Neuronal stem cell (in vitro differentiated cells): ENCODE data around the gene SMPD4.
"Not testable (repeated sequence)": the region's sequence is repeated elsewhere in the genome, so short reads cannot be mapped to it uniquely, and the experiment has no call there.

Experiments used
- DNase-seq: peaks from one replicate; pipeline ENCODE4 v3.0.0-alpha.2; 2013; ENCODE audit warnings: low spot score
- H2AFZ ChIP-seq: one replicate; pipeline ENCODE4 v1.6.1; 2013; ENCODE audit warnings: mild to moderate bottlenecking, low read length, inconsistent platforms
- H2AK5ac ChIP-seq: 2 replicates; pipeline ENCODE4 v1.6.1; 2013; ENCODE audit warnings: low read depth, mild to moderate bottlenecking, inconsistent platforms, low read length, moderate library complexity, mixed read lengths
- H2BK120ac ChIP-seq: 2 replicates; pipeline ENCODE4 v1.6.1; 2013; ENCODE audit warnings: low read depth, mild to moderate bottlenecking, inconsistent platforms, low read length, moderate library complexity, mixed read lengths
- H2BK12ac ChIP-seq: one replicate; pipeline ENCODE4 v1.6.1; 2013; ENCODE audit warnings: low read length, inconsistent platforms
- H2BK15ac ChIP-seq: 2 replicates; pipeline ENCODE4 v1.6.1; 2013; ENCODE audit warnings: mild to moderate bottlenecking, low read length, inconsistent platforms, mixed read lengths
- H2BK5ac ChIP-seq: one replicate; pipeline ENCODE4 v1.6.1; 2013; ENCODE audit warnings: inconsistent platforms, mild to moderate bottlenecking, low read length, moderate library complexity
- H3K14ac ChIP-seq: one replicate; pipeline ENCODE4 v1.6.1; 2013; ENCODE audit warnings: low read length, inconsistent platforms
- H3K18ac ChIP-seq: 2 replicates; pipeline ENCODE4 v1.6.1; 2013; ENCODE audit warnings: low read length, inconsistent platforms
- H3K23ac ChIP-seq: 2 replicates; pipeline ENCODE4 v1.6.1; 2013; ENCODE audit warnings: low read depth, mild to moderate bottlenecking, mixed read lengths, low read length, inconsistent platforms; ENCODE audit not compliant: poor library complexity
- H3K27ac ChIP-seq: replicated peaks from 3 replicates; pipeline ENCODE4 v1.5.1; 2013; ENCODE audit warnings: low read length, inconsistent platforms
- H3K27me3 ChIP-seq, 3 experiments: 2 replicates each; pipeline ENCODE4 v1.6.1; 2013; ENCODE audit warnings: low read length in 3 of 3, mild to moderate bottlenecking in 2 of 3, inconsistent platforms in 1 of 3, low read depth in 1 of 3, mixed read lengths in 1 of 3, moderate library complexity in 1 of 3; ENCODE audit not compliant: control insufficient read depth in 3 of 3, insufficient read depth in 3 of 3
- H3K36me3 ChIP-seq, 2 donors: replicated peaks in 1 of 2; 2 replicates each; pipeline ENCODE4 v1.6.1; 2013; ENCODE audit warnings: low read length in 2 of 2; ENCODE audit not compliant: control insufficient read depth in 2 of 2, insufficient read depth in 2 of 2
- H3K4ac ChIP-seq: 2 replicates; pipeline ENCODE4 v1.6.1; 2013; ENCODE audit warnings: inconsistent platforms, mild to moderate bottlenecking, low read length, moderate library complexity
- H3K4me1 ChIP-seq, 2 donors: 1 replicate in 1 of 2; 2 replicates in 1 of 2; pipeline ENCODE4 v1.6.1; 2013; ENCODE audit warnings: low read length in 2 of 2, low read depth in 1 of 2; ENCODE audit not compliant: control insufficient read depth in 2 of 2, insufficient read depth in 1 of 2
- H3K4me2 ChIP-seq: one replicate; pipeline ENCODE4 v1.6.1; 2013; ENCODE audit warnings: mild to moderate bottlenecking, low read length, inconsistent platforms; ENCODE audit not compliant: insufficient read depth, poor library complexity, severe bottlenecking
- H3K4me3 ChIP-seq, 2 donors: 2 replicates each; pipeline ENCODE4 v1.5.1; 2013; ENCODE audit warnings: low read length in 2 of 2, mild to moderate bottlenecking in 2 of 2, inconsistent platforms in 1 of 2, moderate library complexity in 1 of 2
- H3K79me1 ChIP-seq: one replicate; pipeline ENCODE4 v1.6.1; 2013; ENCODE audit warnings: low read depth, mild to moderate bottlenecking, inconsistent platforms, low read length, moderate library complexity
- H3K9ac ChIP-seq: one replicate; pipeline ENCODE4 v1.6.1; 2013; ENCODE audit warnings: mild to moderate bottlenecking, low read depth, low read length, inconsistent platforms; ENCODE audit not compliant: poor library complexity
- H3K9me3 ChIP-seq, 2 donors: replicated peaks in 1 of 2; 2 replicates each; pipeline versions ENCODE3 to v1.6.1; 2013; ENCODE audit warnings: low read length in 2 of 2, mild to moderate bottlenecking in 2 of 2, inconsistent platforms in 1 of 2, low read depth in 1 of 2, mixed read lengths in 1 of 2, moderate library complexity in 1 of 2; ENCODE audit not compliant: control insufficient read depth in 2 of 2, insufficient read depth in 1 of 2
- H4K8ac ChIP-seq: one replicate; pipeline ENCODE4 v1.6.1; 2013; ENCODE audit warnings: low read depth, mild to moderate bottlenecking, inconsistent platforms, low read length, moderate library complexity
- H4K91ac ChIP-seq: one replicate; pipeline ENCODE4 v1.6.1; 2013; ENCODE audit warnings: low read length, low read depth, mild to moderate bottlenecking, inconsistent platforms; ENCODE audit not compliant: poor library complexity
- WGBS, 2 donors: extraction: QIAGEN DNeasy Blood & Tissue Kit; methylation state at CpG; one replicate each; pipeline ENCODE4 v1.1.7; 2013; ENCODE audit warnings: missing lambda C conversion rate in 2 of 2, mixed read lengths in 1 of 2; ENCODE audit not compliant: insufficient read length in 2 of 2, insufficient replicate concordance in 1 of 2; ENCODE audit errors: extremely low coverage in 2 of 2; 5-methylcytosine and 5-hydroxymethylcytosine counted together

SMPD4 gene

DNA sequence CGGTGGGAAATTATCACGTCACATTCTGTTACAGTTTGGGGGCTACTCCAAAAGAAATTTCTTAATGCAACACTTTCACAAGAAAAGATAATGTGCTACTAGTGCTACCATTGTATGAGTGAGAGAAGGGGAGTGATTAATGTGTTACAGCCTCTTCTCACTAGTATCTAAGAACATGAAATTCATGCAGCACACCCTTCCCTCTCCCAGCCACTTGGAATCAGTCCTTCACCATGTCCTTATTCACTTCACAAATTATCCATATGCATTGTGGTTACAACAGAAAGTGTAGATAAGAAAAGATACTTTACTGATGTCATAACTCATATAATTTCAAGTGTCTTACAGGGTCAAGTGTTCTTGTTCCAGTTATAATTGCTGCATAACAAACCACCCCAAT is 37.7 kb upstream of the SMPD4 start:
- not testable (repeated sequence) for H3K23ac ChIP-seq, H3K27ac ChIP-seq, H3K9ac ChIP-seq, H2BK120ac ChIP-seq, H3K4ac ChIP-seq, H2BK5ac ChIP-seq, H2AK5ac ChIP-seq, H3K18ac ChIP-seq, H3K14ac ChIP-seq, H3K79me1 ChIP-seq, H2BK15ac ChIP-seq, H2AFZ ChIP-seq, H3K27me3 ChIP-seq, H3K4me3 ChIP-seq, H4K8ac ChIP-seq, H3K4me1 ChIP-seq, H3K4me2 ChIP-seq, H2BK12ac ChIP-seq, DNase-seq, H3K9me3 ChIP-seq, H4K91ac ChIP-seq, H3K36me3 ChIP-seq
- WGBS, 2 donors, result no CpG with 5 or more reads among the region's 2 CpGs

DNA sequence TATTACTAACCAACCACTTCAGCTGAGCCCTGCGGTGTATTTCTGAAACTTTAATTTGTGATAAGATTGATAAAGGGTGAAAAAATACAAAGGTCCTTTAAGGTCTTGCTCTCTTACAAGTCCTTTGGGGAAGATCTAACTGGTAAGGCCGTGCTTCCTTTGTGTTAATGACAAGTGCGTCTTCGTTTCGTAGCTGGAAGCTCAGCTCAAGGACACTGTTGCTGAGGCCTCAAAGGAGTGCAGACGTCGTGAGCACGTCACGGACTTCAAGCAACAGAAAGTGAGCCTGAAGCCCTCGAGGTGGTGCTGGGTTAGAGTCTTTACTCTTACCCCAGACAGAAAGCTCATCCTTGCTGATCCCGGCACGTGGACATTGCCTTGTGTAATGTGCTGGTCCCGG is 25.6 kb upstream of the SMPD4 start:
- not testable (repeated sequence) for H3K4ac ChIP-seq, H2AK5ac ChIP-seq, H3K79me1 ChIP-seq, H4K91ac ChIP-seq, H3K14ac ChIP-seq, H3K4me1 ChIP-seq, H2BK5ac ChIP-seq, H2BK12ac ChIP-seq, H3K4me2 ChIP-seq, H3K9ac ChIP-seq, H3K27me3 ChIP-seq, H2BK120ac ChIP-seq, H3K23ac ChIP-seq, H2AFZ ChIP-seq, H3K4me3 ChIP-seq, H3K18ac ChIP-seq, DNase-seq, H4K8ac ChIP-seq, H3K36me3 ChIP-seq, H2BK15ac ChIP-seq, H3K9me3 ChIP-seq, H3K27ac ChIP-seq
- no CpG with 5 or more reads among the region's 13 CpGs for WGBS, 2 donors

GRCh38 chr2:130203150-130203549 is 21.7 kb upstream of the SMPD4 start:
- H3K4me2 ChIP-seq, H3K79me1 ChIP-seq, H4K8ac ChIP-seq, H2BK15ac ChIP-seq, H3K23ac ChIP-seq, H3K4ac ChIP-seq, H3K27ac ChIP-seq, H2BK12ac ChIP-seq, H3K9me3 ChIP-seq, H3K9ac ChIP-seq, H2BK5ac ChIP-seq, H2AFZ ChIP-seq, H4K91ac ChIP-seq, H2BK120ac ChIP-seq, H3K27me3 ChIP-seq, H2AK5ac ChIP-seq, H3K4me3 ChIP-seq, H3K18ac ChIP-seq, H3K36me3 ChIP-seq, H3K4me1 ChIP-seq, DNase-seq, H3K14ac ChIP-seq: not testable (repeated sequence)
- WGBS, 2 donors, result no CpG with 5 or more reads among the region's 3 CpGs

DNA sequence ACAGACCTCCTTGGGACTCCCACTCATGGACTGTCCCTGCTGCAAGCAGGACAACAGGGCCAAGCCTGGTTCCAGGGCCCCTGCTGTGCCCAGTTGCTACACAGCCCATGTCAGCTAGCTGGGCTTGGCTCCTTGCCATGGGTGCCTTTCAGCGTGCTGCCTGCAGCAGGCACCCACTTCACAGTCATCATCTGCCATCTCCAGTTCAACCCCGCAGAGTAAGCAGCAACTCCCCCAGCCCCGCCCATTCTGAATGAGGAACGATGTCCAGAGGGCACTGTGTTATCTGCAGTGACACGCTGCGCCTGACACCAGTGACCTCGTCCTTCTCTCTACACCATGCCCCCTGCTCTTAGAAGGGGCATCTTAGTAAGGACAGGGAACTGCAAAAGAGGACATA is 21.1 kb upstream of the SMPD4 start:
- H3K4me1 ChIP-seq, H4K8ac ChIP-seq, H3K79me1 ChIP-seq, H4K91ac ChIP-seq, H2BK5ac ChIP-seq, H3K23ac ChIP-seq, H2AK5ac ChIP-seq, H3K18ac ChIP-seq, H3K9me3 ChIP-seq, H2BK15ac ChIP-seq, H3K4me2 ChIP-seq, DNase-seq, H3K9ac ChIP-seq, H3K4me3 ChIP-seq, H2BK120ac ChIP-seq, H3K27me3 ChIP-seq, H3K36me3 ChIP-seq, H3K14ac ChIP-seq, H2AFZ ChIP-seq, H3K4ac ChIP-seq, H3K27ac ChIP-seq, H2BK12ac ChIP-seq: not testable (repeated sequence)
- WGBS, 2 donors, result no CpG with 5 or more reads among the region's 7 CpGs
